NB4 (cell line): Measurements from ENCODE around the gene NCK2.

Source experiments
- DNase-seq: peaks from one replicate; pipeline ENCODE4 v3.0.0; 2010; ENCODE audit warnings: low read depth
- H3K4me3 ChIP-seq: one replicate; pipeline ENCODE4 v1.5.1; 2011; ENCODE audit warnings: mild to moderate bottlenecking, low read depth, low read length, moderate library complexity
- CTCF ChIP-seq: IDR thresholded peaks from one replicate; pipeline ENCODE4 v1.5.1; 2012; ENCODE audit warnings: low read depth, low read length
- MYC ChIP-seq: IDR thresholded peaks from 2 replicates; pipeline ENCODE4 v1.6.1; 2011; ENCODE audit warnings: low read depth, low read length
- POLR2A ChIP-seq: IDR thresholded peaks from 2 replicates; pipeline ENCODE4 v1.6.1; 2011; ENCODE audit warnings: mild to moderate bottlenecking; ENCODE audit not compliant: insufficient read length; ENCODE audit errors: extremely low read depth
- TF ChIP-seq, protein P1 (sequence below): IDR thresholded peaks from 2 replicates; pipeline ENCODE4 v1.6.1; 2011; ENCODE audit warnings: low read depth, low read length

NCK2 gene

DNA sequence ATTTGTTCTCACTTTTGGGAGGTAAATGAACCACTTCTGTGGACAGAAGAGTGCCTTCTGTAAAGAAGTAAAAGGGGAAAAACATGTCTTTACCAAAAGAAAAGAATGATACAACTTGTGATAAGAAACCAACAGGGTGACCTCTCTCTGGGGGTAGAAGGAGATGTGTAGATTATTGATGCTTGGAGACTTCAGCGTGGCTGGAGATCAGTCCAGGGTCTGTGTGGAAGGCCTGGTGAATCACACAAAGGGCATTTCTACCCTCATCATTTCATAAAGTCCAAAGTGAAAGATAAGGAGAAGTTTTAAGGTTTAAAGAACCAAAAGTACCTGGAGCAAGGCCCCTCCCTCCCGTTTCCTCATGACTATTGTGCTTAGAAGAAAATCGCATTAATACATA is 142.5 kb downstream of the NCK2 start:
- DNase-seq: no peak
- no peak overlapping the region for H3K4me3 ChIP-seq

DNA sequence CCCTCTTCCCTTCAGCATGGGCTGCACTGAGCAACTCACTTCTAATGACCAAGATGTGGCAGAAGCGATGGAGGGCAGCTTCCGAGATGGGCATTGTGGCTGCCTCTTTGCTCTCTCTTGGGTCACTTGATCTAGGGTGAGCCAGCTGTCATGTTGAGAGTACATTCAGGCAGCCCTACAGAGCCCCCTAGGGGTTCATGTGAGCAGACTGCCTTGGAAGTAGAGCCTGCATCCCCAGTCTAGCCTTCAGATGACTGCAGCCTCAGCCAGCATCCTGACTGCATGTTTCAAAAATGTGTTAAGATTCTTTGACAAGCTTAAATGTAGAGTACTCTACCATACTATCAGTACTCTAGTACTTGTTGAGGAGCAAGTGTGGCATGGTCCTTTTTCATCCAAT is 143.9 kb downstream of the NCK2 start:
- peak; percentile 77 for DNase-seq
- no peak overlapping the region for H3K4me3 ChIP-seq
- no peak for TF ChIP-seq POLR2A
- peak; percentile 70 for TF ChIP-seq CTCF

More for the DNA sequence above, 142.5 kb downstream of the NCK2 start:
- TF ChIP-seq POLR2A: no peak
- TF ChIP-seq MYC: no peak
- TF ChIP-seq, protein P1, sequence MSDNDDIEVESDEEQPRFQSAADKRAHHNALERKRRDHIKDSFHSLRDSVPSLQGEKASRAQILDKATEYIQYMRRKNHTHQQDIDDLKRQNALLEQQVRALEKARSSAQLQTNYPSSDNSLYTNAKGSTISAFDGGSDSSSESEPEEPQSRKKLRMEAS: no peak
- TF ChIP-seq CTCF: no peak

DNA sequence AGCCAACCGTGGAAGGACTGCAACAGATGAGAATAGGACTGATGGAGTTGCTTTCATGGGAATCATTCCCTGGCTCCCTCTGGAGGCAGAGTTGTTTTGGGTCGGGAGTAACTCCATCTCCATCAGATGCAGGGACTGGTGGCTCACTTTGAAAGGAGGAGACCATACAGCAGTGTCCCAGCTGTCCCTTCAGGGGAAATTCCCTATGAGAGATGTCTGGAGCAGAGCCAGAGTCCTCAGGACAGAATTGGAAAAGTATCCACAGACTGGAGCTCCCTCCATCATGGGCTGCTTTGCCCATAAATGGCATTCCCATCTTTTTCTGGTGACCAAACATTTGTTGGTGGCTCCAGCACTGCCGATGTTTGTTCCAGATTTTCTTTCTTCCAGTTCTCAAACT is 144.3 kb downstream of the NCK2 start:
- no peak overlapping the region for H3K4me3 ChIP-seq
- TF ChIP-seq CTCF: no peak
- no peak for TF ChIP-seq POLR2A
- TF ChIP-seq, protein P1: no peak
- DNase-seq: no peak

GRCh38 chr2:105890111-105890510 is 145.4 kb downstream of the NCK2 start:
- no peak overlapping the region for H3K4me3 ChIP-seq
- DNase-seq: no peak
- TF ChIP-seq MYC (no peak), CTCF (no peak), POLR2A (no peak)
- TF ChIP-seq, protein P1: no peak

DNA sequence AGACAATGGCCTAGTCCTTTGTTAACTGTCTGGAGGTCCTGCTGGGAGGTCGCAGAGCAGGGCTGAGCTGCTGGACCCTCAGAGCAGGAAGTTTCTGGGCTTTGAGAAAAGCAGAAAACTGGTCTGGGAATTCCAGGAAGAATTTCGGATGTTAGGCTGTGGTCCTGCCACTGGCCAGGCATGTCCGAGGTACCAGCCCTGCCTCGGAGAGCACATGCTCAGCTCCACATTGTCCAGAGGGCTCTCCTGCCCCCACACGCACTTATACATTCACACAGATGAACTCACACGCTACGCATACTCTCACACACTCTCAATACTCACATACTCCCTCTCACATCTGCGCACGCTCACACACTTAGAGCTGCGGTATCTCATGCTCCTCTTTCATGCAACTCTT is 146.1 kb downstream of the NCK2 start:
- no peak overlapping the region for H3K4me3 ChIP-seq
- DNase-seq: no peak
- TF ChIP-seq POLR2A (no peak), CTCF (no peak), MYC (no peak)
- TF ChIP-seq, protein P1: no peak
